Left renal cortex interstitium (tissue), 4 donors: Measurements from ENCODE around the gene INF2. TPM values are rescaled to one million over a fixed set of nuclear protein-coding genes. Genes with fewer than 3 reads are reported as not detected.
"Not testable (repeated sequence)": the region's sequence is repeated elsewhere in the genome, so short reads cannot be mapped to it uniquely, and the experiment has no call there.

Experiments used
- DNase-seq, 4 donors: peaks; one replicate each; pipeline ENCODE4 v3.0.0-alpha.2; 2013; ENCODE audit warnings: low read depth in 4 of 4, low spot score in 2 of 4, missing footprints in 1 of 4
- polyA plus RNA-seq, 4 donors: library from polyadenylated mRNA; unstranded; fragments of 120-200 nt; gene quantifications; one replicate each; pipeline ENCODE4 v1.2.1, GENCODE V29; 2013; ENCODE audit not compliant: insufficient read length in 4 of 4

Gene INF2
- polyA plus RNA-seq, 4 donors: 34.1 to 73.9 (median 64.7) TPM

GRCh38 chr14:104746934-104747481, 57.6 kb downstream of the INF2 start:
- DNase-seq: no peak

- no peak for DNase-seq
These were observed 58.5 kb downstream of the INF2 start for GRCh38 chr14:104747876-104748275.

- no peak for DNase-seq
These were observed 59.8 kb downstream of the INF2 start for GRCh38 chr14:104749111-104749649.

GRCh38 chr14:104750056-104750752, 60.8 kb downstream of the INF2 start:
- no peak for DNase-seq

GRCh38 chr14:104750753-104751057, 61.3 kb downstream of the INF2 start:
- not testable (repeated sequence) for DNase-seq

GRCh38 chr14:104751539-104752422, 62.4 kb downstream of the INF2 start:
- no peak for DNase-seq

GRCh38 chr14:104752423-104752734, 63.0 kb downstream of the INF2 start:
- no peak for DNase-seq

- peak; percentile 92 to 99 (median 98) for DNase-seq
These were observed 63.5 kb downstream of the INF2 start, which contains the start of gene SIVA1 for GRCh38 chr14:104752735-104753527. Gene SIVA1, plus strand, starts transcription at chr14:104753147. Its CDS starts 55 bp downstream, at chr14:104753202.

GRCh38 chr14:104753528-104754212, 64.3 kb downstream of the INF2 start:
- DNase-seq: no peak

- DNase-seq: no peak
These were observed 64.9 kb downstream of the INF2 start for GRCh38 chr14:104754213-104754851.

GRCh38 chr14:104755621-104756020, 66.2 kb downstream of the INF2 start:
- DNase-seq: no peak

GRCh38 chr14:104756477-104757237, 67.2 kb downstream of the INF2 start:
- DNase-seq: no peak

- no peak for DNase-seq
These were observed 67.8 kb downstream of the INF2 start for GRCh38 chr14:104757238-104757585.

GRCh38 chr14:104757681-104758392, 68.4 kb downstream of the INF2 start:
- DNase-seq: no peak

GRCh38 chr14:104758981-104759969, 69.9 kb downstream of the INF2 start:
- no peak for DNase-seq

GRCh38 chr14:104765517-104765916, 76.1 kb downstream of the INF2 start:
- no peak for DNase-seq

- no peak for DNase-seq
These were observed 76.9 kb downstream of the INF2 start for GRCh38 chr14:104766256-104766862.
